Left forelimb (tissue), 1 donor: ENCODE results near the gene CHRND.

Experiments used
- DNase-seq: peaks from one replicate; pipeline ENCODE4 v3.0.0-alpha.2; 2018; ENCODE audit warnings: low spot score

Gene CHRND

GRCh38 chr2:232525791-232526371, at the start of gene CHRND:
Gene CHRND, plus strand, starts transcription at chr2:232526160. Its CDS starts 56 bp downstream, at chr2:232526216.
- peak; percentile 83 for DNase-seq

GRCh38 chr2:232476791-232477190, 49.2 kb upstream of the CHRND start:
- peak; percentile 55 for DNase-seq

- peak; percentile 58 for DNase-seq
Measured at GRCh38 chr2:232477751-232478510, 48.0 kb upstream of the CHRND start.

GRCh38 chr2:232478571-232479340, 47.2 kb upstream of the CHRND start:
- DNase-seq = no peak

- DNase-seq = no peak
Measured at GRCh38 chr2:232479341-232480200, 46.4 kb upstream of the CHRND start.

- DNase-seq = no peak
Measured at GRCh38 chr2:232480201-232481190, 45.5 kb upstream of the CHRND start.

- DNase-seq = no peak
Measured at GRCh38 chr2:232481322-232482140, 44.4 kb upstream of the CHRND start.

- DNase-seq = no peak
Measured at GRCh38 chr2:232482301-232483238, 43.4 kb upstream of the CHRND start.

- no peak for DNase-seq
Measured at GRCh38 chr2:232483311-232483922, 42.5 kb upstream of the CHRND start.

- no peak for DNase-seq
Measured at GRCh38 chr2:232483923-232484627, 41.9 kb upstream of the CHRND start.

- peak; percentile 64 for DNase-seq
Measured at GRCh38 chr2:232484628-232485347, 41.2 kb upstream of the CHRND start.

GRCh38 chr2:232485348-232485756, 40.6 kb upstream of the CHRND start:
- peak; percentile 47 for DNase-seq

- no peak for DNase-seq
Measured at GRCh38 chr2:232485757-232486557, 40.0 kb upstream of the CHRND start.

GRCh38 chr2:232486558-232487384, 39.2 kb upstream of the CHRND start:
- DNase-seq = no peak
